ENCODE results near the gene TESK1.

TESK1 gene

GRCh38 chr9:35649431-35650340 is 44.6 kb downstream of the TESK1 start:
- DNase-seq: no peak

GRCh38 chr9:35650341-35651158 is 45.5 kb downstream of the TESK1 start, which contains the start of gene SIT1:
SIT1 (minus strand) TSS chr9:35650931; CDS start chr9:35650853, 78 bp downstream.
- no peak for DNase-seq

- no peak for DNase-seq
These were observed 47.1 kb downstream of the TESK1 start for GRCh38 chr9:35651956-35652828.

GRCh38 chr9:35652829-35653209 is 47.8 kb downstream of the TESK1 start:
- no peak for DNase-seq

GRCh38 chr9:35653611-35654010 is 48.5 kb downstream of the TESK1 start:
- DNase-seq: no peak

- DNase-seq: no peak
These were observed 51.3 kb downstream of the TESK1 start for GRCh38 chr9:35656348-35656747.

- DNase-seq: peak; percentile 37
These were observed 51.9 kb downstream of the TESK1 start for GRCh38 chr9:35656831-35657545.

GRCh38 chr9:35657546-35658136 is 52.6 kb downstream of the TESK1 start, which contains the start of gene RMRP:
RMRP (minus strand) TSS chr9:35658019.
- DNase-seq: peak; percentile 97

GRCh38 chr9:35658137-35658967 is 53.3 kb downstream of the TESK1 start, which contains the start of gene CCDC107:
CCDC107 (plus strand) TSS chr9:35658292; CDS start chr9:35658380, 88 bp downstream.
- DNase-seq: peak; percentile 81

- no peak for DNase-seq
These were observed 53.8 kb downstream of the TESK1 start for GRCh38 chr9:35658968-35659220.

- DNase-seq: peak; percentile 11
These were observed 54.3 kb downstream of the TESK1 start for GRCh38 chr9:35659340-35659739.
